Endodermal cell (in vitro differentiated cells): Measurements from ENCODE around the gene ARAP2. TPM values are rescaled to one million over a fixed set of nuclear protein-coding genes. Genes with fewer than 3 reads are reported as not detected.

ENCODE experiments used
- DNase-seq: peaks from one replicate; pipeline ENCODE4 v3.0.0-alpha.2; 2017
- H3K27ac ChIP-seq: 2 replicates; pipeline ENCODE4 v1.5.1; 2013; ENCODE audit warnings: mild to moderate bottlenecking, low read depth, low read length, moderate library complexity
- H3K27me3 ChIP-seq: 2 replicates; pipeline ENCODE4 v1.6.1; 2013; ENCODE audit warnings: mild to moderate bottlenecking, low read length, moderate library complexity; ENCODE audit not compliant: insufficient read depth, control insufficient read depth, poor library complexity, severe bottlenecking
- H3K36me3 ChIP-seq: 2 replicates; pipeline ENCODE4 v1.7.0; 2013; ENCODE audit warnings: mild to moderate bottlenecking, low read length, moderate library complexity; ENCODE audit not compliant: control insufficient read depth, insufficient read depth
- H3K4me1 ChIP-seq: one replicate; pipeline ENCODE4 v1.7.0; 2013; ENCODE audit warnings: low read length; ENCODE audit not compliant: control insufficient read depth, insufficient read depth
- H3K4me3 ChIP-seq: 2 replicates; pipeline ENCODE4 v1.5.1; 2013; ENCODE audit warnings: mild to moderate bottlenecking, low read length, moderate library complexity
- H3K9ac ChIP-seq: 2 replicates; pipeline ENCODE4 v1.6.1; 2013; ENCODE audit warnings: mild to moderate bottlenecking, low read length, moderate library complexity; ENCODE audit not compliant: poor library complexity, severe bottlenecking; ENCODE audit errors: extremely low read depth
- H3K9me3 ChIP-seq: 2 replicates; pipeline ENCODE4 v1.6.1; 2013; ENCODE audit warnings: mild to moderate bottlenecking, low read length, moderate library complexity; ENCODE audit not compliant: control insufficient read depth
- H3K27ac Mint-ChIP-seq: 2 replicates; pipeline ENCODE4 v1.8.0; 2020; ENCODE audit warnings: mixed read lengths
- H3K27me3 Mint-ChIP-seq: 2 replicates; pipeline ENCODE4 v1.8.0; 2021; ENCODE audit warnings: mild to moderate bottlenecking, mixed read lengths; ENCODE audit not compliant: insufficient read depth
- H3K36me3 Mint-ChIP-seq: 2 replicates; pipeline ENCODE4 v1.8.0; 2020; ENCODE audit warnings: low read depth, mixed read lengths
- H3K4me1 Mint-ChIP-seq: 2 replicates; pipeline ENCODE4 v1.8.0; 2020; ENCODE audit warnings: mixed read lengths
- H3K4me3 Mint-ChIP-seq: 2 replicates; pipeline ENCODE4 v1.8.0; 2020; ENCODE audit warnings: mild to moderate bottlenecking, moderate library complexity, mixed read lengths
- H3K9me3 Mint-ChIP-seq: 2 replicates; pipeline ENCODE4 v1.8.0; 2020; ENCODE audit warnings: mild to moderate bottlenecking, mixed read lengths
- WGBS, 2 experiments: methylation state at CpG; one replicate each; pipeline versions ENCODE4 v1.1.5 to v1.1.7; 2013; ENCODE audit warnings: missing lambda C conversion rate in 2 of 2, mixed read lengths in 1 of 2; ENCODE audit not compliant: insufficient coverage in 1 of 2, insufficient read length in 1 of 2; 5-methylcytosine and 5-hydroxymethylcytosine counted together
- total RNA-seq, 2 donors: library from RNA; stranded (reverse); fragmentation: NEBNext Ultra II Directional in 1 of 2; extraction: Animal tissue kit (Norgen Biotek cat#: 25700) in 1 of 2; gene quantifications; 2 replicates in 1 of 2; 3 replicates in 1 of 2; pipeline ENCODE4 v1.2.1, GENCODE V29; 2021
- TF ChIP-seq, protein P1 (sequence below): fragments of 200-600 bp; sonication (generic); conservative IDR thresholded peaks from 2 replicates; pipeline ENCODE4 v1.5.0; 2021; ENCODE audit warnings: antibody characterized with exemption, mild to moderate bottlenecking

Gene ARAP2
- total RNA-seq, 2 donors from 2014 or later, result 2.2 to 5.5 TPM

DNA sequence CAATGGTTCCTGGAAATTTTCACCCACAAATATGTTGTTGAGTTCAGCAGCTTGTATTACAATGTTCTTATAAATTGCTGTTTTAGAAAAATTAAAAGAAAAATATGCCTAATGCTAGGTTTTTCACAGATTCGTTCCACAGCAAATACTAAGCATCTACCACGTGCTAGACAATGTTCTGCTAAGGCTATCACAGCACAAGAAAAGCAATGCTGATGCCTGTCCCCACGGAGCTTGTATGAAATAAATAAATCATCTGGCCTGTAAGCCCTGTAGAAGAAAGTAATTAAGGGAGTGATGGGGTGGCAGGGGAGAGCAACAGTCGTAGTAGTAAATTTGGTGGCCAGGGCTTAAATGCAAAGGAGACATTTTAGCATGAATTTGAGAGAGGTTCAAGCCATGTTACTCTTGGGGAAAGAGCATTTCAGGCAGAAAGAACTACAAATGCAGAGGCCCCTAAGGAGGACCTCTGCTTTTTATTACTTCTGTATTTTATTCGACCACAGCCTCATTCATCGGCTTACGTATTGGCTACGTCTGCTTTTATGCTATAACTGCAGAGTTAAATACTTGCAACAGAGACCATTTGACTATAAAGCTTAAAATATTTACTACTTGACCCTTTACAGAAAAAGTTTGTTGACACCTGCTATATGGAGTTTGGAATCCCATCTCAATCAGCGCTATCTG, 36.3 kb downstream of the ARAP2 start:
- TF ChIP-seq, protein P1, sequence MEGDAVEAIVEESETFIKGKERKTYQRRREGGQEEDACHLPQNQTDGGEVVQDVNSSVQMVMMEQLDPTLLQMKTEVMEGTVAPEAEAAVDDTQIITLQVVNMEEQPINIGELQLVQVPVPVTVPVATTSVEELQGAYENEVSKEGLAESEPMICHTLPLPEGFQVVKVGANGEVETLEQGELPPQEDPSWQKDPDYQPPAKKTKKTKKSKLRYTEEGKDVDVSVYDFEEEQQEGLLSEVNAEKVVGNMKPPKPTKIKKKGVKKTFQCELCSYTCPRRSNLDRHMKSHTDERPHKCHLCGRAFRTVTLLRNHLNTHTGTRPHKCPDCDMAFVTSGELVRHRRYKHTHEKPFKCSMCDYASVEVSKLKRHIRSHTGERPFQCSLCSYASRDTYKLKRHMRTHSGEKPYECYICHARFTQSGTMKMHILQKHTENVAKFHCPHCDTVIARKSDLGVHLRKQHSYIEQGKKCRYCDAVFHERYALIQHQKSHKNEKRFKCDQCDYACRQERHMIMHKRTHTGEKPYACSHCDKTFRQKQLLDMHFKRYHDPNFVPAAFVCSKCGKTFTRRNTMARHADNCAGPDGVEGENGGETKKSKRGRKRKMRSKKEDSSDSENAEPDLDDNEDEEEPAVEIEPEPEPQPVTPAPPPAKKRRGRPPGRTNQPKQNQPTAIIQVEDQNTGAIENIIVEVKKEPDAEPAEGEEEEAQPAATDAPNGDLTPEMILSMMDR, result no peak
- H3K9ac ChIP-seq, result no peak overlapping the region
- no peak overlapping the region for H3K27ac ChIP-seq
- Mint-ChIP-seq H3K9me3 (no peaks in the 10 kb centered on the region), H3K27ac (no peak overlapping the region), H3K36me3 (no peaks in the 10 kb centered on the region), H3K4me3 (no peak overlapping the region), H3K27me3 (no peaks in the 10 kb centered on the region), H3K4me1 (peaks cover 7% of the 10 kb centered on the region)
- no peaks in the 10 kb centered on the region for H3K36me3 ChIP-seq
- no peaks in the 10 kb centered on the region for H3K4me1 ChIP-seq
- DNase-seq, result no peak
- H3K27me3 ChIP-seq, result no peaks in the 10 kb centered on the region
- no peak overlapping the region for H3K4me3 ChIP-seq
- H3K9me3 ChIP-seq, result no peaks in the 10 kb centered on the region
- WGBS, 2 experiments, result 91 to 97% methylated on average over 7 to 9 of the region's 9 CpGs

GRCh38 chr4:36207367-36207766, 36.9 kb downstream of the ARAP2 start:
- H3K27ac Mint-ChIP-seq, result no peak overlapping the region
- DNase-seq, result no peak
- no peaks in the 10 kb centered on the region for H3K27me3 Mint-ChIP-seq
- 100% methylated on average over 1 of the region's 1 CpG; no CpG with 5 or more reads in 1 of the 2 experiments for WGBS, 2 experiments
- H3K4me3 ChIP-seq, result no peak overlapping the region
- H3K36me3 ChIP-seq, result no peaks in the 10 kb centered on the region
- no peak overlapping the region for H3K9ac ChIP-seq
- no peaks in the 10 kb centered on the region for H3K36me3 Mint-ChIP-seq
- H3K27me3 ChIP-seq, result no peaks in the 10 kb centered on the region
- TF ChIP-seq, protein P1, result no peak
- H3K4me3 Mint-ChIP-seq, result no peak overlapping the region
- no peak overlapping the region for H3K27ac ChIP-seq
- no peaks in the 10 kb centered on the region for H3K4me1 ChIP-seq
- peaks cover 7% of the 10 kb centered on the region for H3K4me1 Mint-ChIP-seq
- H3K9me3 Mint-ChIP-seq, result no peaks in the 10 kb centered on the region
- no peaks in the 10 kb centered on the region for H3K9me3 ChIP-seq

- Histone ChIP-seq H3K4me1 (no peaks in the 10 kb centered on the region), H3K4me3 (no peak overlapping the region), H3K27me3 (no peaks in the 10 kb centered on the region), H3K9ac (no peak overlapping the region), H3K36me3 (no peaks in the 10 kb centered on the region), H3K27ac (no peak overlapping the region), H3K9me3 (no peaks in the 10 kb centered on the region)
- H3K4me1 Mint-ChIP-seq, result peaks cover 7% of the 10 kb centered on the region
- no peaks in the 10 kb centered on the region for H3K36me3 Mint-ChIP-seq
- no peaks in the 10 kb centered on the region for H3K27me3 Mint-ChIP-seq
- DNase-seq, result no peak
- TF ChIP-seq, protein P1, result no peak
- no peak overlapping the region for H3K27ac Mint-ChIP-seq
- WGBS, 2 experiments, result 89% methylated on average over 3 of the region's 3 CpGs; no CpG with 5 or more reads in 1 of the 2 experiments
- H3K9me3 Mint-ChIP-seq, result no peaks in the 10 kb centered on the region
- H3K4me3 Mint-ChIP-seq, result no peak overlapping the region
These were observed 37.6 kb downstream of the ARAP2 start for GRCh38 chr4:36206603-36207311.
